ENCODE data around the gene RPL39L.
A peak's percentile ranks its signal among the peaks of the same experiment; 100 is the strongest.
"Not testable (repeated sequence)": the region's sequence is repeated elsewhere in the genome, so short reads cannot be mapped to it uniquely, and the experiment has no call there.

Gene RPL39L

DNA sequence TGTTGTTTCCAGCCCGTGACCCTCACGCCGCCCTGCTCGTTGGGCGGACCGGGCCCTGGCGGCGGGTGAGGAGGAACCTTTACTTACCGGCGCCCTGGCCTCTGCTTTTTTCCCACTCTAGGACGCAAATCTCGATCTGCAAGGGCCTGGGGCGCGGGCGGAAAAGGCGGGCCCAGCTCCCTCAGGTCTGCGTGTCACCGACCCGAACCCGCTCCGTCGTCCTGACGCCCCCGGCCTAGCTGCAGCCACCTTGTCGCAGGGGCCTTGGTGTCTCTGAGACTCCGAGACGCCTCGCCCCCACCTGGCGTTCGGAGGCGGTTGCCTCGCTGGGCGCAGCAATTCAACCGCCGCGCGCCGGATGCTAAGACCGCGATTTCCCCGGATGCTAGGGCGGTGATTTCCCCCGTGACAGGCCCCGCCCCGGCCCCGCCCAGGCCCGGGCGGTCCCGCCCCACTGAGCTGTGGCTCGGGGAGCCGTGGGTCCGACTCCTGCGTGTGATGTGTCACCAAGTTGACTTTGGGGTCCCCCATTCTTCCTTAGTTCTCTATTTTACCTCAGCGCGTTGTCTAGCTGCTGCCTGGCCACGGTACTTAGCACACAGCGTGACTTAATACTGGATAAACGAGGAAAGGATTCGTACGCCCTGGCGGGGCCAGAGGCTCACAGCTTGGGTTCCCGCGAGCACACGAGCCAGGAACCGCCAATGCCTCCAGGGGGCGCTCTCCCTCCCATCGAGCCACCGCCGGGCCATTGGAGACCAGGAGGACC is at the start of gene RPL39L:
Gene RPL39L (minus strand): TSS at position 371 of the 769 bp plus-strand sequence. CDS start 18,196 bp downstream, outside the sequence.
- DNase-seq, result peak in 13 of 14 donors; percentile 27 to 87 (median 74)

DNA sequence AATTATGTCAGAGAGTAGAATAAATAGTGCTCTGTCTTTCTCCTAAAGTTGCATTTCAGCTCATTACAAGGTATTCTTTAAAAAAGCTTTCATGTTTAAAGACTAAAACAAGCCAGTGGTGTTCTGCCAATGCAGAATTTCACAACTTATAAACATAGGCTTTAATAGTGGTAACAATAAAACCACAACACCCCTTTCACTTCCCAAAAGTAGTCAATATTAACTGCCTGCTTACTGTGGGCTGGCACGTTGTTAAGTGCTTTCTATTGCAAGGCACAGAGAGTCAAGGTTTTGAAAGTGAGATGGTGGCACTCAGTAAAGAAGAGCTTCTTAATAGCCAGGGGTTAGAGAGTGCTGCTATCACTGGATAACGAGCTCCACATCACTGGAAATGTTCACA is 49.6 kb upstream of the RPL39L start:
- no peak for DNase-seq

DNA sequence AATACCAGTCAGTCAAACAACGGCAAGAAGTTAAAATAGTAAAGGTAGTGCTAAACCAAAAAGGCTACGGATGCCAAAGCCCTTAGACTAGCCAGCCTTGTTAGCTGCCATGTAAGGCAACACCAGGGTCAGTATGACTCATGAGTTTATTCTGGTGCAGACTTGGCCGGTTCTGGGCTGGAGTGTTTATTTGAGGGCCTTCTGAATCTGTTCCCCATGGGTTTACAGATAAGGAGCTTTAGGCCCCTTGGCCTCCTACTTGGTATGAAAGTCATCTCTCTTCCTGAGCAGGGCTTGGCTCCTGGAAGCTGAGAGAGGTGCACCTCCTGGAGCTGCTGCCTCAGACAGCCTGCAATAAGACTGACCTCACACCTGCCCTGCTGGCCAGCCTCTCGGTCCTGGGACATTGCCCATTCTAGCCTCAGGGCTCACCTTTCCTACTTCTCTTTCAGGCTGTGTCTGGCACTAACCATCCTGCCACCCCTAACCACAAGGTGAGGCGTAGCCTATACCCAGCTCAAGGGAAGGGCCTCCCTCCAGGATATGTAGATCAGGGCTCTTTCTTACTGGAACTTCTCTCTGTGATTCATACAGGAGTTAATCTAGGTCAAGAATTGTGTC is 47.6 kb upstream of the RPL39L start:
- DNase-seq, result no peak

DNA sequence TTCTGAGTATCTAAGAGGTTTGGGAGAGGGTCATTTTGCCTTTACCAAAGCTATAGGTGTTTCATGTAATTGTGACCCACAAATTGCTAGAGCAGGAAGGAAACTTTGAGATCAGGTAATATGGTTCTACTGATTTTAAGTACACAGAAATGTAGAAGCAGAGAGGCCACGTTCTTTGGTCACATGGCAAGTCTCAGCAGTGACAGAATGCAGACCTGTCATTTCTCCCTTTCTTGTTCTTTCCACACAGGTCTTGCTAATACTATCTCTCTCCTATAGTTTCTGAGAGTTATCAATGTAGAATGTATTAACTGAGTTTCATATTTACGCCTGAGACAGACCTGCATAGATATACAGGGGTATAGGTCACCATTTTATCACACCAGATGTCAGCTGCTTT is 47.1 kb upstream of the RPL39L start:
- no peak for DNase-seq

DNA sequence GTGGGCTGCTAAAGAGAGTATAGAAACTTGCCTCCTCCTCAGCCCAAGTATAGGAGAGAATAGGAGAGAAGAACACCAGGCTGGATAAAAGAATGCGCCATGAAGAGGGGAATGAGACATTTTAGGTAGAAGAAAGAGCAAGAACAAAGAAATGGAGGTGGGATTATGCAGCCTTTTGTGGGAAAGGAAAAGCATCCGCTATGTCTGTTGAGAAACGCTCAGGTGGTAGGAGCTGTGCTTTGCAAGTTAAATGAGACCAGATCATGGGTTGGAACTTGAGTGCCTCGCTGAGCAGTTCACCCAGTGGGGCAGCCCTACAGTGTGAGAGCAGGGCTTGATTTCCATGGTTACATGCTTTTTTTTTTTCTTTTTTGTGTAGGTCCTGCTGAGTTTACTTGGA is 46.5 kb upstream of the RPL39L start:
- no peak for DNase-seq

DNA sequence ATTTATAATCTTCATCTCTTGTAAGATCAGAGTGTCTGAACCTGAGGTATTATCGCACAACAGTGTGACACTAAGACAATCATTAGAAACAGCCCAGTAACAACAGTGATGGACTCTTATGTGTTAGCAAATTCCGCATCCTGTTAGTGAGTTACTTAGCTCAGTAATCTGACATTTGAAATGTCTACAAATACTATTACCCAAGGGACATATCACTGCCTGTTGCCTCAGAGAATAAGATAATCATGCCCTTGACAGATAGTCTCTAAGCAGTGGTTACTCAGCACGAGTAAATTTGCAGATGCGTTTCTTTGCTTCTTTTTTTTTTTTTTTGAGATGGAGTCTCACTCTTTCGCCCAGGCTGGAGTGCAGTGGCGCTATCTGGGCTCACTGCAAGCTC is 44.6 kb upstream of the RPL39L start:
- DNase-seq, result no peak

DNA sequence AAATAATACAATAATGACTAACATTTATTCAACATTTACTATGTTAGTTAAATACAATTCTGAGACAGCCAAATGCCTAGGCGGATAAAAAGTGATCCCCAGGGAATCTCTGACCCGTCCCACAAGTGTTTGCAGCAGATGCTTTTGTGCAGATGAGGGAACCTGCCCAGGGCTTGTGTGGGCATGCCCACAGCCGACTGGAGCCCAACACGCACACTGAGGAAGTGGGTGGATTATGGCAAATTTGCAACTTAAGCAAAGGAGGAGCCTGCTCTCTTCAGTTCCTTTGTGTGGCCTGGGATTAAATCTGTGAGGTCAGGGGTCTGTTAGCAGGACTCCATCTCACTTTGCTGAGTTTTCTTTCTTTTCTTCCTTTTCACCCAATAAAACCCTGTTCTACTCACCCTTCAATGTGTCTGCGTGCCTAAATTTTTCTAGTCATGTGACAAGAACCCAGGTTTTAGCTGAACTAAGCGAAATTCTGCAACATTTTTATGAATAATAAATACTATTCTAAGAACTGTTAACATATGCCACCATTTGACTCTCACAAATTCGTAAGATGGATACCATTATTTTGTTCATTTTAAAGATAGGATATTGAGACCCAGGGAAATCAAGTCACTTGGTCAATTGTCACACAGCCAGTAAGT is 44.0 kb upstream of the RPL39L start:
- no peak for DNase-seq

DNA sequence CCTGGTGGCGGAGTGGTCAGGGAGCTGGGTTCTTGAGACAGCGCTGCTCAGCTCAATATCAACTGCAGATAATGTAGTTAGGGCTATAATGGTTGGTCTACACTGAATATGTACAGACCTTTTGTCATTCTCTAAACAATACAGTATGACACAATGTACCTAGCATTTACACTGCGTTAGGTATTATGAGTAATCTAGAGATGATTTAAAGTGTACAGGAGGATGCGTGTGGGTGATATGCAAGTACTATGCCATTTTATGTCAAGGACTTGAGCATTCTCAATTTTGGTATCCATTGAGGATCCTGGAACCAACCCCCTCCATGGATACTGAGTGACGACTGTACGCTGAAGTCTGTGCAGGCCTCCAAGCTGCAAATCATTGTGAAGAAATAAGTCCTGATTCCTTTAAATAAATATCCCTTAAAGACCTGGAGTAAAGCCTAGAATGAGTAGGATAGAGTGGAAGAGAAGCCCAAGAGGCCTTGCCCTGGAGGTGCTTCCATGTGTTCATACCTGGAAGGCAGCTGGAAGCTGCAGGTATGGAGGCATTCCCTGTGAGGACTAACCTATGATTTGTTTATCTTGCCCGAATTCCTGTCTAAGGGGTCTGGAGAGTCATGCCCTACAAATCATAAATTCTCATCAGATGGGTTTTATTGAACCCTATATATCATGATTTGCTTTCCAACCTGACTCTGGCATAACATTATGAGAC is 42.3 kb upstream of the RPL39L start:
- DNase-seq, result no peak

DNA sequence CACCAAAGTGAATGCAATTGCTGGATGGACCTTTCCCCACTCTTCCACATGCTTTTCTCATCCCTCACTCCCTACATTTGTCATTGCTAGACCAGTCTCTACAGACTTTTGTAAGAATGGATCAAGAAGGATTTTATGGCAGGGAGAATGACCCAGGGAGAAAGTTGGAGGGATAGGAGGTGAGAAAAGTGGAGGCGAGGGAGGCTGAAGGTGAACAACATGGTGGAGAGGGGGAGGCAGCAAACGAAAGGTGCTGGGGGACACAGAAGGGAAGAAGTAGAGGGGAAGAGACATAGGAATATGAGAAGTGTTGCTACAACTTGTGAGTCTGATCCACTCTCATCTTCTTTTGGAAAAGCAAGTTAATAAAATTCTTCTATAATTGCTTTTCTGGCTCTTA is 33.6 kb upstream of the RPL39L start:
- no peak for DNase-seq

DNA sequence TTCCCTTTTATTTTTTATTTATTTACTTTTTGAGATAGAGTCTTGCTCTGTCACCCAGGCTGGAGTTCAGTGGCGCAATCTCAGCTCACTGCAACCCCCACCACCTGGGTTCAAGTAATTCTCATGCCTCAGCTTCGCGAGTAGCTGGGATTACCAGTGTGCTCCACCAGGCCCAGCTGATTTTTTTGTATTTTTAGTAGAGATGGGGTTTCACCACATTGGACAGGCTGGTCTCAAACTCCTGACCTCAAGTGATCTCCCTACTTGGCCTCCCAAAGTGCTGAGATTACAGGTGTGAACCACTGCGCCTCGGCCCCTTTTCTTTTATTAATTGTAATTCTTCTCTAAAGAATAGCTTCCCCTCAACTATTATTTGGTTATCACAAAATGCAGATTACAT is 31.6 kb upstream of the RPL39L start:
- DNase-seq, result not testable (repeated sequence)

DNA sequence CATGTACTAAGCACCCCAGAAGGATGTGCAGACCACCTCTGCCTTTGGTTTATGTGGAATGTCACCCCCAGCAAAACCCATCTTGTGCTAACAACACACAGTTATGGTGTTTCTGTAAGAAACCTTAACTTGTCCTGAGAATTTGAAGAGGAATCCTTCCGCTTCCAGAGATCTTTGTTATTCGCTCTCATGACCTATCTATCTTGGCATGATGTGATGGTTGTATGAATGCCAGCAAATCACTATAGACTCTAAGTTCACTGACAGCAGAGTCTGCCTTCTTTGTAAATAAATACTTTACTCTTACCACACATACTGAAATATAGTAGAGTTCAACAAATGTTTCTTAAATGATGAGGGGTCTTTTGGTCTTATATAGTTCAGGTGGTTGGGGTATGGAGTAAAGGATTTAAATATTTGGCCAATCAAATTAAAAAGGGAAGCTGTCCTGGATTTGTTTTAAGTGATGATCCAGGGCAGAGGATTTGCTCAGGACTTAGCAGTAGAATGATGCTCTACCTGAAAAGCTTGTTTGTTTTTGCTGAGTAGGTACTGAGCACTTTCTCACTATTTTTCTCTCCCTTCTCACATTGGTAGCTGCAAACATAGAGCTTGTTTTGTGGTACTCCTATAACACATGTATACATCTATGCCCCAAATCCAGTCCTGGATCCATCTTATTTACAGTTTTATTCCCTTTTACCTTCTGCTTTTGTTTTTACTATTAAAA is 30.1 kb upstream of the RPL39L start:
- no peak for DNase-seq

DNA sequence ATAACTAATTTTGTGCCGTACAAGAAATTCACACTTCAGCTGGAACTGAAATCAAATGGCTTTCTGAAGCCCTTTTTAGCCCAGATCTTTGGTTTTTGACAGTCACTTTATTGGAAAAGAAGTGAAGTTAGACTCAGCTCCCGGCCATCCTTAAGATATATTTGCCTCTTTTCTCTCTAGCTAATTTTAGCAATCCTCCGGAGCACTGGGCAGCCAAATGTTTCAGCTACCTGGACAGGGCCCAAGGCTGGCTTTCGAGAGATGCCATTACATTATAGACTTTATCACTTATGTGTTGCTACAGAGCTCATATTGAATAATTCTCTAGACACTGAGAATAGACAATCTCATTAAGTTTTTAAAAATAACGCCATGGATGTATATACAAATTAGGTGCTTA is 28.5 kb upstream of the RPL39L start:
- no peak for DNase-seq

DNA sequence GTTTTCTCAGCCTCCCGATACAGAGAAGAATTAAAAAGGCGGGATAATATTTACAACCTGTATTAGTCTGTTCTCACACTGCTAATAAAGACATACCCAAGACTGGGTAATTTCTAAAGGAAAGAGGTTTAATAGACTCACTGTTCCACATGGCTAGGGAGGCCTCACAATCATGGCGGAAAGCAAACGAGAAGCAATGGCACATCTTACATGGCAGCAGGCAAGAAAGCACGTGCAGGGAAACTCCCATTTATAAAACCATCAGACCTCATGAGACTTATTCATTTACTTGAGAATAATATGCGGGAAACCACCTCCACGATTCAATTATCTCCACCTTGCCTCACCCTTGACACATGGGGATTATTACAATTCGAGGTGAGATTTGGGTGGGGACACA is 27.5 kb upstream of the RPL39L start:
- DNase-seq, result no peak

DNA sequence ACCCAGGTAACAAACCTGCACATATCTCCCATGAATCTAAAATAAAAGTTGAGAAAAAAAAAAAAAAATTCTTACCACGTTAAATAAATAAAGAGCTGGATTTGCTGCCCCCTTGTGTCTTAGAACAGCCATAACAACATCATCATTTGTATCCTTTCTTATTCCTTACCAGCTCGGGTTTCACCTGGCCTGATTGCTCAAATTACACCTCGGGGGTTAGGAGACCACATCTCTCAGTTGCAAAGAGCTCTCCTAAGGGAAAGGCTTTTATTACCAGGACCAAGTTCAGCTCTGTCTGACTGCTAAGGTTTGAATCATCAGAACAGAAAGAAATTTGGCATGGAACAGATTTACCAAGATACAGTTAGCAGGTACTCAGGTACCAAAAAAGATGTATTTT is 25.8 kb upstream of the RPL39L start:
- peak in 1 of 14 donors; percentile 7 for DNase-seq

DNA sequence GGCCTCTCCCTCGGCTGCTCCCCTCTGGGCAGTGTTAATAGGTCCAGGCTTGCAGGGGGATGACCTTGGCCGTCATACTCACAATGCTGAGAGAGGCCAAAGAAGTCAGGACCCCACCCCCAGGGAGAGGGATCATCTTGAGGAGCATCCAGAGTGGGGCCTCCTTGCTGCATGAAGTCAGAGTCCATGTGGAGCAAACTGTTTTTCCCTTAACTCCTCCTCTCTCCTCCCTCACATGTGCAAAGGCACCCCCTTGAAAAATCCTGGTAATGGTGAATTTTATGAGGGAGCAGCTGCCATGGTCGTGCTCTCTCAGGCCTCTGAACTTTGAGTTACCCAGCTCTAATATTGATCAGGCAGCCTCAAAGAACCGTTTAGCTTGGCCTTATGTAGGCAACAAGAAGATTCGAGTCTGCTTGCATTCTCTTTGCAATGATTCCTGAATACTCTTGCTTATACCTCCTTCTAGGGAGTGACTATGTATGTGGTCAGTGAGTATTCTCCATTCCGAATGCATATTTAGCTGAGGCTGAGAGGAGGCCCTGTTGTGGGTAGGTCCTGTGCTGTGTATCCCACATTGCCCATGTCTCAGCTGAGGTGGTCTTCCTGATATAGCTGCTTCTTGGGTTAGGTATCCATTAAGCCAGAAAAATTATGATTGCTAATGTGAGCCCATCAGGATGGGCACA is 23.1 kb upstream of the RPL39L start:
- DNase-seq, result no peak

DNA sequence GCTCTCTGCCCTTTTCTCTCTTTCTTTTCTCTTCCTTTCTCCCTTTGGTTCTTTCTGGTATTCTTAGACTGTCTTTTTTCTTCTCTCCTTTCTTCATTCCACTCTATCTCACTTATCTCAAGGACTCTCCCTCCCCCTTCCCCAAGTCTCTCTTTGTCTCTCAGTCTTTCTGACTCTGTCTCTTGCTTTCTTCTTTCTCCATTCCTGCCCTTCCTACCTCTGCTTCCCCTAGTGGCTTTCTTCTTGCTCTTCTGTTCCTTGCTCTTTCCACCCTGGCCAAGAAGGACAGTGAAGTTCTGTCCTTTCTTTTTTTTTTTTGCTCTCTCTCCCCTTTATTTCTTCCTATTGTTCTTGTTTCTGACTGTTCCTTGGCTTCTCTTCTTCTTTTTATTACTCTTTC is 22.3 kb upstream of the RPL39L start:
- no peak for DNase-seq

DNA sequence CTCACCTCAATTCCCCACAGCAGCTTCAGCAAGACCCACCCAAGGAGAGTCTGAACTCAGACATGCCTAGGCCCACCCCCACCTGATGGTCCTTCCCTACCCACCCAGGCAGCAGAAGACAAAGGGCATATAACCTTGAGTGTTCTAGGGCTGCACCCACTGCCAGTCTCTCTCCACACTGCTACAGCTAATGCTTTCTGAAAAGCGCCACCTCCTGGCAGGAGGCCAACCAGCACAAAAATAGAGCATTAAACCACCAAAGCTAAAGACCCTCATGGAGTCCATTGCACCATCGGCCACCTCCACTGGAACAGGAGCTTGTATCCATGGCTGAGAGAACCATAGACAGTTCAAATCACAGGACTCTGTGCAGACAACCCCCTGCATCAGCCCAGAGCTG is 11.3 kb upstream of the RPL39L start:
- DNase-seq, result no peak

DNA sequence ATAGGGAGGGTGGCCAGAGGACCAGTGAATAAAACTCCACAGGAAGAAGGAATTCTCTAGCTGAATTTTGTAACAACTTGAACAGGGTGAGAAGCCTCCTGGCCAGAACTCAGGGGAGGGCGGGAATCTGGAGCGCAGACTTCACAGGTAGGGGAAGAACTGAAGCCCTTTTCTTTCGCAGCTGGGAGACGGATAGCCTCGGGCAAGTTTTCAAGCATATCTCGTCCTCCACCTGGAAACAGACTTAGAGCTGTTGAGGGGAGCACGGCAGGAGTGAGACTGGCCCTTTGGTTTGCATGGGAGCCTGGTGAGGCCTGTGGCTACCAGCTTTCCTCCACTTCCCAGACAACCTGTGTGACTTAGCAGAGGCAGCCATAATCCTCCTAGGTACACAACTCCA is 10.9 kb upstream of the RPL39L start:
- no peak for DNase-seq

DNA sequence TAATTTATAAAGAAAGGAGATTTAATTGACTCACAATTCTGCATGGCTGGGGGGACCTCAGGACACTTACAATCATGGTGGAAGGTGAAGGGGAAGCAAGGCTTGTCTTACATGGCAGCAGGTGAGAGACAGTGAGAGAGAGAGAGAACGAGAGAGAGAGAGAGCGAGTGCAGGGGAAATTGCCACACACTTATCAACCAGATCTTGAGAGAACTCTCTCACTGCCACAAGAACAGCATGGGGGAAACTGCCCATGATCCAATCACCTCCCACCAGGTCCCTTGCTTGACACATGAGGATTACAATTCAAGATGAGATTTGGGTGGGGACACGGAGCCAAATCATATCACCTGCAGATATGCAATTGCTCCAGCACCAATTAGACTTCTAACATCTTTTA is 7.1 kb upstream of the RPL39L start:
- DNase-seq, result no peak

DNA sequence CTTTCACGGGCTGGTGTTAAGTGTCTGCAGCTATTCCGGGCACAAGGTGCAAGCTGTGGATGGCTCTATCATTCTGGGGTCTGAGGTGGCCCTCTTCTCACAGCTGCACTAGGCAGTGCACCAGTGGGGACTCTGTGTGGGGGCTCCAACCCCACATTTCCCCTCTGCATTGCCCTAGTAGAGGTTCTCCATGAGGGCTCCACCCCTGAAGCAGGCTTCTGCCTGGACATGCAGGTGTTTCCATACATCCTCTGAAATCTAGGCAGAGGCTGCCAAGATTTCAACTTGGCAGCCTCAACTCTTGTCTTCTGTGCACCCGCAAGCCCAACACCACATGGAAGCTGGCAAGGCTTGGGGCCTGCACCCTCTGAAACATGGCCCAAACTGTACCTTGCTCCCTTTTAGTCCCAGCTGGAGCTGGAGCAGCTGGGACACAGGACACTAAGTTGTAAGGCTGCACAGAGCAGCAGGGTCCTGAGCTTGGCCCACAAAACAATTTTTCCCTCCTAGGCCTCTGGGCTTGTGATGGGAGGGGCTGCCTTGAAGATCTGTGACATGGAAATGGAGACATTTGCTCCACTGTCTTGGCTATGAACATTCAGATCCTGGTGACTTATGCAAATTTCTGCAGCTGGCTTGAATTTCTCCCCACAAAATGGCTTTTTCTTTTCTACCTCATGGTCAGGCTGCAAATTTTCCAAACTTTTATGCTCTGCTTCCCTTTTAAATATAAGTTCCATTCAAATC is 6.0 kb upstream of the RPL39L start:
- no peak for DNase-seq

DNA sequence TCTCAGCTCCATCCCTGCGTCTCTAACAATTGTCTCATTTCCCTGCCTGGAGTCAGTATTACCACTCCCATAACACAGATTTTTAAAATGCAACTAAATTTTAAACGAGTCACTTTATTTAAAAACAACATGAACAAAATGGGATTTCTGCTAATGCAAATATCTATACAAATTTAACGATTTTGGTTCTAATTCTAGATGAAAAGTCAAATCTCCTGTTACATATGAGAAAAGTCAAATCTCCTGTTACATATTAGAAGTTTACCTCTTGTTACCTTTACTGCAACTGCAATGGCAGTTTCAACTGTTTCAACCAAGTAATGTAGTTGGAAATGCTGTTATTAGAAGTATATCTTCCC is 578 bp upstream of the RPL39L start:
- DNase-seq, result no peak

All from C1 segment of cervical spinal cord (tissue), 14 donors.